ENCODE data around the gene KLHL40. TPM values are rescaled to one million over a fixed set of nuclear protein-coding genes. Genes with fewer than 3 reads are reported as not detected.

The KLHL40 gene
- total and polyA plus RNA-seq, 2 donors (not counting 3 experiments of a cell fraction or from before 2014, with no cell fraction given): not detected

GRCh38 chr3:42699511-42699971 lies 14.2 kb downstream of the KLHL40 start:
- no peak overlapping the region for H3K4me2 ChIP-seq (ENCODE audit: insufficient read depth, low read length)
- FAIRE-seq: no peak
- no peak overlapping the region for H3K4me3 ChIP-seq (replicated peaks in 1 of 3; ENCODE audit: insufficient read depth in 1 of 3, low read depth in 1 of 3, low read length in 3 of 3)
- H4K20me1 ChIP-seq (replicated peaks; ENCODE audit: control insufficient read depth, extremely low read depth, insufficient read depth, low read length): no peaks in the 10 kb centered on the region
- intact Hi-C loops (cut with micrococcal nuclease) (no loop called here), dilution Hi-C loops (cut with MboI; ENCODE audit: extremely low pct_ligation_motif_present, low sequenced_read_pairs) (no loop called here)
- no peaks in the 10 kb centered on the region for H3K36me3 ChIP-seq (ENCODE audit: control insufficient read depth in 2 of 2, extremely low read depth in 1 of 2, insufficient read depth in 2 of 2, low read length in 2 of 2)
- H2AFZ ChIP-seq (ENCODE audit: low read depth, low read length): no peak overlapping the region
- no peak overlapping the region for H3K27ac ChIP-seq (ENCODE audit: insufficient read depth, low read depth, low read length)
- H3K27me3 ChIP-seq (ENCODE audit: control insufficient read depth in 2 of 2, insufficient read depth in 2 of 2, low read length in 2 of 2): no peaks in the 10 kb centered on the region
- no TSS peak for BruUV-seq (replicated peaks)
- H3K9me1 ChIP-seq (replicated peaks; ENCODE audit: control insufficient read depth, extremely low read depth, insufficient read depth, low read length): no peaks in the 10 kb centered on the region
- H3K9ac ChIP-seq (replicated peaks; ENCODE audit: extremely low read depth, insufficient read depth, low read length): no peak overlapping the region
- H3K4me1 ChIP-seq (ENCODE audit: control insufficient read depth, extremely low read depth, insufficient read depth, low read length): no peaks in the 10 kb centered on the region
- DNase-seq (ENCODE audit: low read depth, low spot score): no peak
- no peaks in the 10 kb centered on the region for H3K9me3 ChIP-seq (replicated peaks; ENCODE audit: control insufficient read depth, insufficient read depth, low read length)
- POLR2A ChIA-PET: no interaction called here
- CTCF ChIA-PET: no interaction called here
- no peaks in the 10 kb centered on the region for H3K79me2 ChIP-seq (ENCODE audit: control insufficient read depth, insufficient read depth, low read length)
- TF ChIP-seq MYC (IDR thresholded peaks at IDR 0.05; ENCODE audit: low read depth, low read length): no peak
- TF ChIP-seq POLR2AphosphoS5 (IDR thresholded peaks at IDR 0.05; ENCODE audit: insufficient read depth, low read depth, low read length): no peak
- TF ChIP-seq EZH2 (IDR thresholded peaks at IDR 0.05; ENCODE audit: borderline replicate concordance, low read depth, low read length, severe bottlenecking): no peak
- TF ChIP-seq CTCF (IDR thresholded peaks at IDR 0.05; ENCODE audit: extremely low read depth in 1 of 2, insufficient read depth in 1 of 2, low read depth in 1 of 2, low read length in 2 of 2): no peak
- no peak for TF ChIP-seq JUN (IDR thresholded peaks at IDR 0.05; ENCODE audit: borderline replicate concordance, insufficient read depth, insufficient read length, low read depth)
- TF ChIP-seq GATA2 (IDR thresholded peaks at IDR 0.05; ENCODE audit: insufficient read depth, insufficient read length, low read depth, low read length): no peak
- no peak for TF ChIP-seq POLR2A (IDR thresholded peaks at IDR 0.05; ENCODE audit: low read depth, low read length)
- no peak for TF ChIP-seq FOS (IDR thresholded peaks at IDR 0.05; ENCODE audit: borderline replicate concordance, insufficient read depth, low read length)
- TF ChIP-seq, protein P1, sequence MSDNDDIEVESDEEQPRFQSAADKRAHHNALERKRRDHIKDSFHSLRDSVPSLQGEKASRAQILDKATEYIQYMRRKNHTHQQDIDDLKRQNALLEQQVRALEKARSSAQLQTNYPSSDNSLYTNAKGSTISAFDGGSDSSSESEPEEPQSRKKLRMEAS (IDR thresholded peaks at IDR 0.05; ENCODE audit: insufficient read depth, insufficient read length): no peak
